HG02884 (cell line): ENCODE data around the gene SENP2.
"Not testable (repeated sequence)": the region's sequence is repeated elsewhere in the genome, so short reads cannot be mapped to it uniquely, and the experiment has no call there.

ENCODE experiments used
- ATAC-seq: cut with Tn5 transposase; IDR thresholded peaks from one replicate; pipeline ENCODE4 v1.9.1; 2021; ENCODE audit warnings: mild to moderate bottlenecking, moderate library complexity; ENCODE audit not compliant: unreplicated experiment

The SENP2 gene

DNA sequence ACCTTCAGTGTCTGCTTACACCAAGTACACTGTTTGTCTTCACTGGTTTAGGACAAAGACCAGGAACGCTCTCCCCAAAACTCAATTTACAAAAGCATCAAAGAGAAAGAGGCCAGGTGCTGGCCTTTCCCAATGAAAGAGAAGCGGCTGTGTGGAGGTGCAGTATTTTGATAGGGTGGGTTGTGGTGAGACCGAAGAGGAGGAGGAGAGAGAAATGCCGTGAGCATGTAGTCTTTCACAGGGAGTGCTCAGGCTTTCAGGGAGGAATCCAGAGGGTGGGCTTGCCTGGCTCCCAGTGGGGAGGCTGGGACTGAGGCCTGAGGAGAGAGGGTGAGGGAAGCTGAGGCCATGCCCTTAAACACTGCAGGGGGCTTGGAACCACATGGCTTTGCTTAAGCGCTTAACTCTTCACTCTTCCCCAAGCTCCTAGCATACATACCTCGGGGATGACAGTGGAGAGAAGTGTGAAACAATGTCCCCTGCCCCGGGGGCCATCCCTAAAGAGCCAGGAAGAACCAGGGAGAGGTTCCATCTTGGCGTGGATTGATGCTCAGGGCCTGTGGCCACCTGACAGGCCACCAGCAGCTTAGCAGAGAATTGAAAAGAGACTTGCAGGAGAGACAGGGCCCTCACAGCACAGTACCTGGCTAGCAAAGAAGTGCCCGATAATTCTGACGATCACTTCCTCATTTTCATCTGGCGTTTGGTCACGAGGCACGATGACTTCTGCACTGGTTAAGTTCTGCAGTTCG, 60.5 kb downstream of the SENP2 start:
- ATAC-seq, result no peak

DNA sequence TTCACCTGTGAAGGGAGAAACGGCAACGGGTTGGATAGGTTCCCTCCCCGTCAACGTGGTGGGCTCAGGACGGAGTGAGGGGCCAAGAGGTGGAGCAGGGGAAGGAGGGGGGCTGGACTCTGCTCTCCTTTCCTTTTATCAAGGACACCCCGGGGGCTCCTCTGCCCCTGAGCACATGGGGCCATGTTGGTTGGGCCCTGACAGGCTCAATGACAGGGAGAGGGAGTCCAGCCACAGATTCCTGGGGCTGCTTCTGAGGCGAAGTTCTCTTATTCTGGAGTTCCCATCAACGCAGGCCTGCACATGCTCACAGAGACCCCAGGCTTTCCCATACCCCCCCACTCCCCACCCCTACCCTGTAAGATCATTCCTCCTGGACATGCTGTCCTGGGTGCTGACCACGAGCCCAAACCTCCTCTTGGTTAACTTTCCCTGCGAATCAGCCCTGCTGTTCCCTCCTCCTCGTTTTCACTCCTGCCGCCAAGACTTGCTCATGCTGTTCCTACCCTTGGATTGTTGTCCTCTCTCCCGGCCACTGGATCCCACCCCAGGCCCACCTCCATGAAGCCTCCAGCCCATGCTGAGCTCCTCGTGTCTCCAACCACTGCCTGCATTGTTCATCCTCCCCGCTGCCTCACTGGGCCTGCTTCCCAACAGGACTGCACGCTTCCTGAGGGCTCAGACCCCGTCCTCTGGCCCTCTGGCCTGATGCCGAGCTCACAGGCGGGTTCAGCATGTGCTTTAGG, 61.2 kb downstream of the SENP2 start:
- no peak for ATAC-seq

DNA sequence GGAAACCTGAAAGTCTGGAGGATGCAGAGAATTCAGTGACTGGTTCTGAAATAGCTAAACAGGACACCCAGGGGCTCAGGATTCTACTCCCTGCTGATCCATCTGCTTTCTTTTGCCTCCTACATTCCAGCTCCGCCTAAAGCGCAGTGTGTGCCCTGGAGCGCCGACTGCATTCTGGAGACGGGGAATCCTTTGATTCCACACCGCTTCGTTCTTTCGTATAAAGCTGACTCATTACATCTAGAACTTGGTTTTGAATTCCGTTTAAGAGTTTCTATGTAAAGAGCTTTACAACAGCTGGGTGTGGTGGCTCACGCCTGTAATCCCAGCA, 61.8 kb downstream of the SENP2 start:
- ATAC-seq, result no peak

DNA sequence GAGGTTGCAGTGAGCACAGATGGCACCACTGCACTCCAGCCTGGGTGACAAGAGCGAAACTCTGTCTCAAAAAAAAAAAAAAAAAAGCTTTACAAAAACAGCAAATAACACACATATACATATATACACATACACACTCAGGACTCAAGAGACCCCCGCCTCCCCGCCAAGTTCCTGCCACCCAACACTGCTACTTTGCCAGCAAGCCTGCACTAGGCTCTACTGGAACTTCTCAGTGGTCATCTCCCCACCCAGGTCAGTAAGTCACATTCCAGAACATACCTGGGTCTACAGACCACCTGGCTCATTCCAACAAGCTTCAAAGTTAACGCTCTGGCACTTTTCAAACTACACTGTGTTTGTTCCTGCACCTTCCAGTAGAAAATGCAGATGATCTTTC, 62.3 kb downstream of the SENP2 start:
- no peak for ATAC-seq

DNA sequence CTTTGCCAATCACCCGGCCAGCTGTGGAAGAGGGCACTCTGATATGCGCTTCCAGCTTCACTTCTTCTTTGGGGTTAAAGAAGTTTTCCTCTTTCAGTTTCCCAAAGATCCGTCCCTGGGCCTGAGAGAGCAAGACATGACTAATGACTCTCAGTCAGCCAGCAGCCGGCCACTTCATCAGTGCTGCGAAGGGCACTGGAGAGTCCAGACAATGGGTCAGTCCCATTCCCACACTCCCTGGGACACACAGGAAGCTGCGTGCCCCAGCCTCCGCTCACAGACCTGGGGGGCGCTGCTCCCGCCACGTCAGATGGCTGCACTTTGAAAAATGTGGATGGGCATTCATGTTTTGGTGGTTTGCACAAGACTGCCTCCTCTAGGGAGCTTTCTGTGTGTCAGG, 63.3 kb downstream of the SENP2 start:
- ATAC-seq, result no peak

DNA sequence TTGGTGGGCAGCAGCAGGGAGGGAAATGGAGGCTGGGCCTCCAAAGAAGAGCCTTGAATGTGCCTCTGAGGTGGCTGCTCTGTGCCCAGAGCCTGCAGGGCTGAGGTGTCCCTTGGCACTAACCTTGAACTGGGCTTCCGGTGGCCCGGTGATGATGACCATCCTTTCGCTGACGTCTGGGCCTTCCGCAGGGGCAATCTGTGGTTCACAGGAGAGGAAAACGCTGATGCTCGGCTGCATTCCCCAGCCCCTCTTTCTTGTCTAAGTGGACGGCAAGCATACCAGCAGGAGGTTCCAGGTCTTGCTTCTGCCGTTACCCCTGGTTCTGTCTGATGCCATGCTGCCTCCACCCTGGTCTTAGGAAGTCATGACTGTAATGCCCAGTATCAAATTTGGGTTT, 65.9 kb downstream of the SENP2 start:
- no peak for ATAC-seq

DNA sequence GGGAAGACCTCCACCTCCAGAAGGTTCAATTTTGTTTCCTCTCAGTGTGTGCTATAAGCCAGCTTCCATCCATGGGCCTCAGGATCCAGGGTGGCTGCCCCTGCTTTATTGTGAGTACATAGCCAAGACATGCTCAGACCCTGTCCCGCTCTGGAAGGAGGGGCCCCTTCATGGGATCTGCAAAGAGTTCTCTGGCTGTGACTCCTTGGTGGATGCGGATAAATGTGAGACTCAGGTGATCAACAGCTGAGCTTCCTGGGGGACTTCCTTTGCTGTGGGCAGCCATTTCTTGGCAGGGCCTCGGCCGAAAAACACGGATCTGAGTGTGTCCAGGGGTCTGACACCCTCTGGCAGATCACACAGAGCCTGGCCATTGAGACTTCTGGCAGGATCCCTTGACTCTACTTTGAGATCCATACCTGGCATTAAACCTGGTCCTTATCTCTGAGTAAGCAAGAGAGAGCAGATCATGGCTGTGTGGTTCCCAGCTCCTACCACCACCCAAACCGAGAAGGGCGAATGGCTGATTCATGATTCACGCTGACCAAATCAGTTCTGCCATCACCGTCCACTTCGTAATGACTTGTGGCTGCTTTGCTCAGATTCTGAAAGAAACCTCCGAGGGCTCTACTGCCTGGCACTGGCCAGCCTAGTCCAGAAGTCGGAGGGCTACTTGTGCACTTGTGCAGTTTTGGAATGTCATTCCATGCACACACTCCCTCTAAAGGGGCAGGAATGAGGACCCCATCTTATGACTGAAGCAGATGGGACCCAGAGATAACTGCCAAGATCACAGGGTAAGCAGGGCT, 68.1 kb downstream of the SENP2 start:
- no peak for ATAC-seq

DNA sequence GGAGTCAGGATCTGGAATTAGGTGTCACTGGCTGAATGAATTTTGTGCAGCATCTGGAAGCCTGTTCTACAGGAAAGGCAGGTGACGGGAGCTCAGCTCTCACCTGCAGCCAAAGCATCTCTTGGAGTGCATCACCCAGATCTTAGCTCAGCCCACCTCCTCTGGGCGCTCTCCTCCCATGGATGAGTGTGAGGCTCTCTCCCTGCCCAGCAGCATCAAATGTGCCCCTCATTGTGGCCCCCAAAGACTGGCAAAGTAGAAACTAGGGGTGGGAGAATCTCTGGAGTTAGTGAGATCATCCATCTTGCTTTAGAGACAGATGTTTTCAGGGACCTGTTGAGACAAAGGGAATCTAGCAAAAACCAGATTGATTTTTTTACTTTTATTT, 68.7 kb downstream of the SENP2 start:
- no peak for ATAC-seq

DNA sequence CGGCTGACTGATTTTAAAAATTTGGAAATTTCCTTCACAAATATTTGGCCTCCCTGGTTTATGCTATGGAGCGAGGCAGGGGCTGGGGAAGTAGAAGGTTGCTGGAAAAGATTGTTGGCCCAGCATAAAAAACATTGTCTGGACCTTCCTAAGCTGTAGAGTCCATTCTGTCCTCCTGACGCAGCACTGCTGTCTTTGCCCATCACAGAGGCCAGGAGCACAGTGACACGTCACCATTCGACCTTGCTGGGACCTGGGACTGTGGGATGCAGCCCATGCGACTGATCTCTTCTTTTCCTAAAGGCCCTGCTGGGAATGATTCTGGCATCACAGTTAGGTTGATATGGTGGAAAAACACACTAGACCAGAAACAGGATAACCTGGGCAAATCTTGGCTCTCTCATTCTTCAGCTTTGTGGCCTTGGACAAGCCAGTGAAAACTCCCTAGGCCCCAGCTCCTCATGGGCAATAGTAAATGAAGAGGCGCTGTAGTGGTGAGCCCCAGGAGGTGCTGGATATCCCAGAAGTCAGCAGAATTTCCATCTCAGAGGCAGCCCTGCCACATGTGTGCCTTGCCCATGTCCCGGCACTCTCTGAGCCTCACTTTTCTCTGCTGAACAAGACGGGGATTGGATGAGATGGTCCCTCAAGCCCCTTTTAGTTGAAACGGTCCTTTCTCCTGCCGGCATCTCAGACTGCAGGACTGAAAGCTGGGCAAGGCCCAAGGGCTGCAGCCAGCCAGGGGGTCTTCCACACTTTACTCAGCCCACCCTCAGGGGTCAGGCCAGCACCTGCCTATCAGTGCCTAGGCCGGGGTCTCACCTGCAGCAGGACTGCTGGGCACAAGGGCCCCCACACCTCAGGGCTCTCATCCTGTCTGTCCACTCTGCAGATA, 69.6 kb downstream of the SENP2 start:
- ATAC-seq, result no peak

DNA sequence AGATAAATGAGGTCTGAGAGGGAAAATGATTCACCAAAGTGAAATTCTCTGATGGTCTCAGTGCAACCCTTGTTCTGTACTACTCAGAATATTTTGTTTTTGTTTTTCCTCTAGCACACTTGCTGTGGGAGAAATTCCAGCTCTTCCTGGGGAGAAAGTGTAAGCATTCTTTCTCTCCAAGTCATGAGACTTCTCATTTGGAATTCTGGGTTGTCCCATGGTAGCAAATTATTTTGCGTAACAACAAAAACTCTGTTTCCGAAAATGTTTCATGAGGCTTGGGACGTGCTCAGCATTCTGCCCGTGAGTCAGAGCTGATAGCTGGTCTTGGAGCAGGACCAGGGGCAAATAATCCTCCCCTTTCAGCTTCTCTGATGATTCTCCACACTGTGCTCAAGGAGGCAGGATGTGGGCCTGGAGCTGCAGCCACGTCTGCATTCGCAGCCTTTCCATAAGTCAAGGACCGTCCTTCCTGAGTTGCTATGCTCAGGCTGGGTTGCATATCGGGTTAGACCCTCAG, 70.3 kb downstream of the SENP2 start:
- ATAC-seq, result no peak

DNA sequence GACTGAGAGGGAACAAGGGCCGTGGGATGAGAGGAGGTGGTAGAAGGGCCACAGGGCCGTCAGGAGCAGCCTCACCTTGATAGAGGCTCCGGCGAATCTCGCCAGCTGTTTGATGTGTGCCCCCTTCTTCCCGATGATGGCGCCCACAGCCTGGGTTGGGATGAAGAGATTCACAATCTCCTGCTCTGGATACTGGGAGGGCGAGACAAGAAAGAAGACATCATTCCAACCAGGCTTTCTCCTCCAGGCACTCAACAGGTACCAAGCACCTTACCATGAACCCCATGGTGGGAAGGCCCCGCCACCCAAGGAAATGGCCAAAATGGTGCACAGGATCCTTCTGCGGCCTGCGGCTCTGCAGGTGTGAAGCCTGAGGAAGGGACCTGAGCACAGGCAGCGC, 71.1 kb downstream of the SENP2 start:
- ATAC-seq, result no peak

DNA sequence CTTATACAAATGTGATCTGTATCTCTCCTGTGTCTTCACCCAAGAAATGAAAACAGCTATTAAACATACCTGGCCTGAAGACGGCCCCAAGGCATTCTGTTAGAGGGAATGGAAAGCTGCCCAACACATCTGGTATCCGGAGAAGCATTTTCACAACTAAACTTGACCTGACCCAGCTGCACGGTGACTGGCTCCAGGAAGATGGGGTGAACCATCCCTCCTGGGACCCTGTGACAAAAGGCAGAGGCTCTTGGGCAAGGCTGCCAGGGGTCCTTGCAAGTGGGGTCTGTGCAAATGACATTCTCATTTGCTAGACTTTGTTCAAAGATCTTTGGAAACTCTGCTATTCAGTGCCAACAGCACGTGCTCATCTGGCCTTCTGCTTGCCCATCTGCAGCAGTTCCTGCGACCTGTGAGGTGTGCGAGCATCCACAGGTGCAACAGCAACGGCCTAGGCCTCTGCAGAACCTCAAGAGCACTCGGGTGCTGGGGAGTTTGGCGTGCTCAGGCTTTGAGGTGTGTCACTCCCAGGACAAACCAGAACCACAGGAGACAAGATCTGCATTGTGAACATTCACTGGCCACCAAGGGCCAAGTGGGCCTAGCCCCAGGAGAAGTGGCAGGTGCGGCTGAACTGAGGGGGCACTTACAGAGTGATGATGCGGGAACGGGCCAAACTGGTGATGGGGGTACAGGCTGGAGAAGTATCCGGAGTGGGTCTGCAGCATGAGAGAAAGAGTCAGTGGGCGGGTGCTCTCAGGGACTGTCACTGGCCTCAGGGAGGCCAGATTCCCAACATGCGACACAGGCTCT, 71.8 kb downstream of the SENP2 start:
- ATAC-seq, result no peak

DNA sequence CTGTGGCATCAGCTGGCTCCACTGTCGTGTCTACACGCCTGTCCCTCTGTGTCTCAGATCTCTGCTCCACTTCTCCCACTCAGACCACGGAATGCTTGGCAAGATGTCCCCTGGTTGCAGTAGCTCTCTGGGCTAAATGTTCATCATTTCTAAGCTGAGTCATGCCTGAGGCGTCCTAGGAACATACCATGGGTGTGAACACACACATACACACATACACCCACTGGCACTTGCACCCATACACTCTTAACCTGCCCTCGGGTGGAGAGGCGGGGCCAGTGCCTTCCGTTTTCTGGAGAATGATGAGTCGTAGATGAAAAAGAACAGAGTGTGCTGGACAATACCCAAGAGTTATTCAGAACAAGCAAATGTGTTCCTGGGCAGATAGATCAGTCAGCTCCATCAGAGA, 72.4 kb downstream of the SENP2 start:
- ATAC-seq, result no peak

DNA sequence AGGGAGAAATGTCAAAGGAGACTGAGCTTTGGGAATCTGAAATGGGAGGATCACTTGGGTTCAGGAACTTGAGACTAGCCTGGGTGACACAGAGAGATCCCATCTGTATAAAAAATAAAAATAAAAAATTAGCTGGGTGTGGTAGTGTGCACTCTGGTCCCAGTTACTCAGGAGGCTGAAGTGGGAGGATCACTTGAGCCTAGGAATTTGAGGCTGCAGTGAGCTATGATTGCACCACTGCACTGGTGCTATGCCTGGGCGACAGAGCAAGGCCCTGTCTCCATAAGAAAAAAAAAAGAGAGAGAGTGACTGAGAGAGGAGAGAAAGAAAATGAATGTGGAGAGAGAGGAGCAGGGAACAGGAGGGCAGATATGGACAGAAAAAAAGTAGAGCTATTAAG, 72.8 kb downstream of the SENP2 start:
- ATAC-seq, result no peak

DNA sequence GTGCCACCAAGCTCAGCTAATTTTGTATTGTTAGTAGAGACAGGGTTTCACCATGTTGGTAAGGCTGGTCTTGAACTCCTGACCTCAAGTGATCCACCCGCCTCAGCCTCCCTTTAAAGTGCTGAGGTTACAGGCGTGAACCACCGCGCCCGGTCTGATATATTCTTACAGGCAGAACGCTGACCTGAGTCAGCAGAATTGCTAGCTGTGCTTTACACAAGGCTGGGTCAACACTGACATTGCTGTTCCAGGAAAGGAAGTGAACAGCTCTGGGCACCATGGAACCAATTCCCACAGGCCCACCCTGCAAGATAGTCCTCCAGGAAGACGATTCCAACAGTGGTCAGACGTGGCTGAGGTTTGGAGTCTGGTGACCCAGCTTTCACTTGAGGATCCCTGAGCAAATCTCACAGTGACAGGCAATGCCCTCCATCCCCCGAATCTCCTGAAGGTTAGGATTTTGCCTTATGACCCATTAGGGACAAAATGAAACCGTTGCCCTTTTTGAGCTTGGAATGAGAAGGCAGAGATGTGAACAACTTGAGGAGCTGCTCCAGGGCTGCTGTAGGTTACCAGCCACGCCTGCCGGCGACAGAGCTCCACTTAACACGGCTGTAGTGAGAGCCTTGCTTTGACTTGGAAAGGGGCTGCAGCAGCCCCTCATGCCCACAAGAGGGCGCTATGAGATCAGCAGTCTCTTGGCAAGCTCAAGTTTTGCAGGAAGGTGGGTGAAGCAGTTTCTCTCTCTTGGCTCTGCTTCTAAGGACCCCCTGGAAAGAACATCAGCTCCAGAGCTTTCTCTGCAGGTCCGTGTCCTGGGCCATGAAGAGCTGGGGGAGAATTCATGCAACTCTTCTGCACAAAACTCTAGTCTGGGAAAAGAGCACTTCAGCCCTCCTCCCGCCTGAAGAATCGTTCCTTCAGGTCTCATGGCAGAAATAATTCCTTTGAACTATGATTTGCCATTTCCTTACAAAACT, 74.1 kb downstream of the SENP2 start:
- no peak for ATAC-seq

DNA sequence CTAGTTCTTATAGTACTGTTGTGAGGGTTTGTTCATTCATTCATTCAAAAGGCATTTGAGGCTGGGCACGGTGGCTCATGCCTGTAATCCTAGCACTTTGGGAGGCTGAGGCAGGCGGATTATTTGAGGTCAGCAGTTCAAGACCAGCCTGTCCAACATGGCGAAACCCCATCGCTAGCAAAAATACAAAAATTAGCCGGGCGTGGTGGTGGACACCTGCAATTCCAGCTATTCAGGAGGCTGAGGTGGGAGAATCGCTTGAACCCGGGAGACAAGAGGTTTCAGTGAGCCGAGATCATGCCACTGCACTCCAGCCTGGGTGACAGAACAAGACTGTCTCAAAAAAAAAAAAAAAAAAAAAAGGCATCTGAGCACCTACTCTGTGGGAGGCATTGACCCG, 75.2 kb downstream of the SENP2 start:
- not testable (repeated sequence) for ATAC-seq

DNA sequence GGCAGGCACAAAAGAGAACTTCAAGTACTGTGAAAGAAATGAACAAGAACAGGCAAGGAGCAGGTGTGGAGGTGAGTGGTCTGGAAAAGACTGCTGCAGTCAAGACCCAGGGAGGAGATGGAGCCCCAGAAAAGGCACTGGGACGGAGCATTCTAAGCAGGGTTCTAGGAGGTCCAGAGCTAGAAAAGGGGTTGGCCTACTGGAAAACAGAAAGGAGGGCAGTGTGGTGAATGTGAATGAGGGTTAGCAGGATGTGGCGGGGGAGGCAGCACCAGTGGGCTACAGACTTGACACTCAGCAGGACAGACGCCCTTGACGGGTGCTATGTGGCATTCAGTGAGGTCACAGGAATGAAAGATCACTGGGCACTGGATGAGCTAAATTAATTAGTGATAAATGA, 75.7 kb downstream of the SENP2 start:
- ATAC-seq, result no peak

DNA sequence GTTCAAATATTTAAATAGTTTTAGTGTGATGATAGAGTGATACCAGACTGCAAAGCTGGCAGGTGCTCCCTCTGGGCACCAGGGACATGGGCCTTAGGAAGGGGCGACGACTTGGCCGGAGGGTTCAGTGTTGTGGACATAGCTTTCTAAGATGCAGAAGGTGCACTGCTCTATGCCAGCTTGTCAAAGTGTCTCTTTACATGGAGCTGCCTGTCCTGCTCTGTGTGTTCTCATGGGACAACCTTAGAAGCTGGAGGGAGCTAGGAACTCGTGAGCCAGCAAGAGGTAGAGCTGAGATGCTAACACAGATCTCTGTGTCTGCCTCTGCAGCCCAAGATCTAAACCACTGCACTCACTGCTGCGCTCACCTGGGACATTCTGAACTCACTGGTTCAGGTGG, 77.8 kb downstream of the SENP2 start:
- no peak for ATAC-seq

DNA sequence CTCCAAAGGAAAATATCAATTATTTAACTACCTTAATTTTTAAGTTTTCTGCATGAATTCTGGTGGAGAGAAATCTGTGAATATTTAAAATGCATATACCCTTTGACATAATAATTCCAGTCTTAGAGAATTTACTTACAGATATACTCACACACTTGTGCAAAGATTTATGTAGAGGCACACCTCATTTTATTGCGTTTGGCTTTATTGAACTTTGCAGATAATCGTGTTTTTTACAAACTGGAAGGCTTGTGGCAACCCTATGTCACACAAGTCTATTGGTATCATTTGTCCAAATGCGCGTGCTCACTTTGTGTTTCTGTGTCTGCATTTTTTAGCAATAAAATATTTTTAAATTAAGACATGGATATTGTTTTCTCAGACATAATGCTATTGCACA, 81.5 kb downstream of the SENP2 start:
- no peak for ATAC-seq
